Left lung (tissue), 10 donors: ENCODE results near the gene GALNT2. TPM values are rescaled to one million over a fixed set of nuclear protein-coding genes. Genes with fewer than 3 reads are reported as not detected.

Experiments
- ATAC-seq: fragments of 200-7000 bp; cut with Tn5 transposase; one replicate; pipeline ENCODE4 v1.9.1; 2020; ENCODE audit warnings: moderate library complexity
- DNase-seq, 4 donors: peaks; one replicate each; pipeline ENCODE4 v3.0.0-alpha.2; 2013 to 2020
- H3K27ac ChIP-seq, 2 donors: fragments of 200-600 bp; sonication (generic) in 1 of 2; one replicate each; pipeline versions ENCODE4 v1.5.0 to v1.8.0; 2020 to 2021
- H3K27me3 ChIP-seq, 2 donors: fragments of 200-600 bp; sonication (generic) in 1 of 2; one replicate each; pipeline versions ENCODE4 v1.5.0 to v1.8.0; 2020 to 2021
- H3K36me3 ChIP-seq, 2 donors: fragments of 200-600 bp; sonication (generic) in 1 of 2; one replicate each; pipeline versions ENCODE4 v1.5.0 to v1.8.0; 2020 to 2021
- H3K4me1 ChIP-seq, 2 donors: fragments of 200-600 bp; one replicate each; pipeline ENCODE4 v1.8.0; 2021
- H3K4me3 ChIP-seq, 2 donors: fragments of 200-600 bp; sonication (generic) in 1 of 2; one replicate each; pipeline versions ENCODE4 v1.5.0 to v1.8.0; 2020 to 2021; ENCODE audit warnings: mild to moderate bottlenecking in 1 of 2
- H3K9me3 ChIP-seq, 2 donors: fragments of 200-600 bp; sonication (generic) in 1 of 2; one replicate each; pipeline versions ENCODE4 v1.5.0 to v1.8.0; 2020 to 2021
- CTCF ChIP-seq, 2 donors: fragments of 200-600 bp; sonication (generic) in 1 of 2; IDR thresholded peaks; one replicate each; pipeline versions ENCODE4 v1.5.0 to v1.8.0; 2021; ENCODE audit warnings: antibody characterized with exemption in 2 of 2
- intact Hi-C, 2 donors: fragments of 100-400 bp; cut with DNase I; formaldehyde crosslinking; loops; one replicate each; pipeline versions ENCODE4 v1.11.2 to v1.14.2; 2022
- polyA plus RNA-seq, 6 donors: library from polyadenylated mRNA; unstranded; fragments of 120-200 nt; gene quantifications; one replicate each; pipeline ENCODE4 v1.2.1, GENCODE V29; 2013; ENCODE audit not compliant: insufficient read length in 6 of 6
- total RNA-seq, 2 donors: library from RNA; stranded (reverse); fragmentation: NEBNext Ultra II Directional; extraction: Animal tissue kit (Norgen Biotek cat#: 25700); gene quantifications; one replicate each; pipeline ENCODE4 v1.2.1, GENCODE V29; 2021
- donor health status: DM: no; HTN: yes; CAD: no.
- donor health status: DM: no; HTN: no; CAD: no.

Gene GALNT2
- total and polyA plus RNA-seq, 8 donors = 27.6 to 114 (median 40.0) TPM

- Histone ChIP-seq H3K27me3 (peaks cover 0 to 12% of the 10 kb centered on the region in 2 donors), H3K36me3 (no peaks in the 10 kb centered on the region), H3K27ac (no peak overlapping the region), H3K9me3 (no peaks in the 10 kb centered on the region), H3K4me1 (no peaks in the 10 kb centered on the region), H3K4me3 (no peak overlapping the region)
- no peak for TF ChIP-seq CTCF (IDR thresholded peaks at IDR 0.05)
- no peak for ATAC-seq
- intact Hi-C loops = loop anchor here in 1 of 2 donors (5.0 kb wide), 1 partner anchor 647 kb away; no protein-coding TSS in a partner anchor
- DNase-seq = no peak
These were observed 242.7 kb downstream of the GALNT2 start for GRCh38 chr1:230309646-230310177.

- peak; percentile 67 to 88 (median 80) for DNase-seq
- Histone ChIP-seq H3K9me3 (no peaks in the 10 kb centered on the region), H3K4me1 (no peaks in the 10 kb centered on the region), H3K27me3 (peaks cover 0 to 19% of the 10 kb centered on the region in 2 donors), H3K27ac (no peak overlapping the region), H3K4me3 (no peak overlapping the region), H3K36me3 (no peaks in the 10 kb centered on the region)
- intact Hi-C loops = loop anchor here in 1 of 2 donors (5.0 kb wide), 1 partner anchor 648 kb away; no protein-coding TSS in a partner anchor
- peak; percentile 81 to 90 for TF ChIP-seq CTCF (IDR thresholded peaks at IDR 0.05)
- peak; percentile 98 for ATAC-seq
These were observed 243.5 kb downstream of the GALNT2 start for GRCh38 chr1:230310381-230311163.

GRCh38 chr1:230312676-230313075, 245.6 kb downstream of the GALNT2 start:
- intact Hi-C loops = loop anchor here in 1 of 2 donors (5.0 kb wide), 1 partner anchor 650 kb away; no protein-coding TSS in a partner anchor
- no peak overlapping the region for H3K27ac ChIP-seq

GRCh38 chr1:230313453-230314141, 246.6 kb downstream of the GALNT2 start:
- H3K4me1 ChIP-seq = no peaks in the 10 kb centered on the region
- intact Hi-C loops = loop anchor here in 1 of 2 donors (5.0 kb wide), 1 partner anchor 651 kb away; no protein-coding TSS in a partner anchor
- no peaks in the 10 kb centered on the region for H3K9me3 ChIP-seq
- H3K27me3 ChIP-seq = peaks cover 0 to 37% of the 10 kb centered on the region in 2 donors
- H3K4me3 ChIP-seq = no peak overlapping the region
- DNase-seq = no peak
- no peaks in the 10 kb centered on the region for H3K36me3 ChIP-seq
- no peak for TF ChIP-seq CTCF (IDR thresholded peaks at IDR 0.05)
- H3K27ac ChIP-seq = no peak overlapping the region
- no peak for ATAC-seq

More at GRCh38 chr1:230312676-230313075, 245.6 kb downstream of the GALNT2 start:
- no peak for TF ChIP-seq CTCF (IDR thresholded peaks at IDR 0.05)
- Histone ChIP-seq H3K4me3 (no peak overlapping the region), H3K4me1 (no peaks in the 10 kb centered on the region), H3K27me3 (peaks cover 0 to 32% of the 10 kb centered on the region in 2 donors), H3K9me3 (no peaks in the 10 kb centered on the region), H3K36me3 (no peaks in the 10 kb centered on the region)
- DNase-seq (no peak), ATAC-seq (no peak)

GRCh38 chr1:230314142-230314470, 247.1 kb downstream of the GALNT2 start:
- Histone ChIP-seq H3K4me3 (no peak overlapping the region), H3K27me3 (peaks cover 0 to 37% of the 10 kb centered on the region in 2 donors), H3K27ac (no peak overlapping the region), H3K9me3 (no peaks in the 10 kb centered on the region), H3K4me1 (no peaks in the 10 kb centered on the region), H3K36me3 (no peaks in the 10 kb centered on the region)
- intact Hi-C loops = loop anchor here in 1 of 2 donors (5.0 kb wide), 1 partner anchor 652 kb away; no protein-coding TSS in a partner anchor
- DNase-seq (no peak), ATAC-seq (no peak)
- TF ChIP-seq CTCF (IDR thresholded peaks at IDR 0.05) = no peak
